Right cardiac atrium (tissue), 5 donors: ENCODE results near the gene SYDE1. TPM values are rescaled to one million over a fixed set of nuclear protein-coding genes. Genes with fewer than 3 reads are reported as not detected.
A peak's percentile ranks its signal among the peaks of the same experiment; 100 is the strongest.
"Not testable (repeated sequence)": the region's sequence is repeated elsewhere in the genome, so short reads cannot be mapped to it uniquely, and the experiment has no call there.

ENCODE experiments used
- ATAC-seq, 2 donors: fragments of 200-7000 bp; cut with Tn5 transposase; one replicate each; pipeline versions ENCODE4 v1.8.0 to v1.9.1; 2020; ENCODE audit warnings: moderate library complexity in 2 of 2, mild to moderate bottlenecking in 1 of 2
- DNase-seq, 3 donors: peaks; one replicate each; pipeline ENCODE4 v3.0.0-alpha.2; 2020
- H3K27ac ChIP-seq: one replicate; pipeline ENCODE4 v1.5.1; 2013; ENCODE audit warnings: mild to moderate bottlenecking, low read length, control low read depth, moderate library complexity
- H3K27me3 ChIP-seq: one replicate; pipeline ENCODE4 v1.6.1; 2013; ENCODE audit not compliant: control insufficient read depth, insufficient read depth
- H3K4me1 ChIP-seq: one replicate; pipeline ENCODE4 v1.6.1; 2013; ENCODE audit warnings: low read length; ENCODE audit not compliant: control insufficient read depth, insufficient read depth
- H3K4me3 ChIP-seq: one replicate; pipeline ENCODE4 v1.5.1; 2013; ENCODE audit warnings: low read length, control low read depth
- H3K9me3 ChIP-seq: one replicate; pipeline ENCODE4 v1.6.1; 2013; ENCODE audit warnings: low read length; ENCODE audit not compliant: control insufficient read depth
- WGBS: extraction: QIAGEN DNeasy Blood & Tissue Kit; methylation state at CpG from one replicate; pipeline ENCODE4 v1.1.7; 2013; 5-methylcytosine and 5-hydroxymethylcytosine counted together
- intact Hi-C, 4 donors: fragments of 100-400 bp; cut with DNase I; formaldehyde crosslinking; loops; one replicate each; pipeline versions ENCODE4 v1.11.0 to v1.14.0; 2022 to 2023
- polyA plus RNA-seq: library from polyadenylated mRNA; stranded (reverse); fragments of 200-250 nt; gene quantifications from one replicate; pipeline ENCODE4 v1.2.3, GENCODE V29; 2013
- total RNA-seq, 4 donors: library from RNA; stranded (reverse); fragmentation: NEBNext Ultra II Directional; extraction: Animal tissue kit (Norgen Biotek cat#: 25700); gene quantifications; one replicate each; pipeline ENCODE4 v1.2.1, GENCODE V29; 2021
- donor health status: healthy with polysubstance abuse.
- donor health status: DM: no; HTN: yes; CAD: no.
- donor health status: DM: no; HTN: no; CAD: no.
- donor health status: DM: no; HTN: yes; CAD: no; lungs with severe emphysema.
- donor health status: DM: yes; HTN: yes; CAD: no.

Gene SYDE1
- total and polyA plus RNA-seq, 5 donors = 11.3 to 20.9 (median 15.8) TPM

DNA sequence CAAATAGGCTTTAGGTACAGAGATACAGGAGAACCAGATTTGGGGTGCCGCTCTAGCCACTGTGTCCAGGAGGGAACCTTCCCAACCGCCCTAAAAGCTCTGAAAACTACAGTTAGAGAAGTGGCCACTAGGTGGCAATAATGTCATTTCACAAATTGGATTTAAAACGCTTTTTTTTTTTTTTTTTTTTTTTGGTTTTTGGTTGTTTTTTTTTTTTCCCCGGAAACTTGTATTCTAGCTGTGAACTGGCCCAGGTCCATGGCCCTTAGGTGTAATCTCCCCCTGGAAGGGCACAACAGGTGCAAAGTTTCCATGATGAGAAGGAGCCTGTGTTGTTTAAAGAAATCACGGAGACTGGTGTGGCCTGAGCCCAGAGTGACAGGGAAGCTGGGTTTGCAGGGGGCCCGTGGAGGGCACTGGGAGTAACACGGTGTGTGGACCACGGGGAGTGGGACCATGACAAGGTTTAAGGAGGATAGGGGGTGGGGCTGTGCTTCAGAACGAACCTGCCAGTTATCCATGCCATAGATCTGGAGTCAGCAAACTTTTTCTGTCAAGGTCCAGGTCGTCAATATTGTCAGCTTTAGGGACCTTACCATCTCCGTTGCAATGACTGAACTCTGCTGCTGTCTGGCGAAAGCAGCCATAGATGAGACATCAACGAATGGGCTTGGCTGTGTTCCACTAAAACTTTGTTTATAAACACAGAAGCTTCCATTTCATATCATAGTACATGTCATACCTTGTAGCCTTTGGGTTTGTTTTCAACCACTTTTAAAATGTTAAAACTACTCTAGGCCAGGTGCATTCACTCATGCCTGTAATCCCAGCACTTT lies 15.1 kb upstream of the SYDE1 start:
- Histone ChIP-seq H3K4me3 (no peak overlapping the region), H3K9me3 (no peaks in the 10 kb centered on the region), H3K27ac (no peak overlapping the region), H3K27me3 (no peaks in the 10 kb centered on the region), H3K4me1 (no peaks in the 10 kb centered on the region)
- intact Hi-C loops = loop anchor here (1.0 to 10.0 kb wide), 6 partner anchors 55 to 465 kb away; no protein-coding TSS in a partner anchor
- DNase-seq (no peak), ATAC-seq (peak in 1 of 2 donors; percentile 64)
- 20% methylated on average over 13 of the region's 13 CpGs for WGBS

DNA sequence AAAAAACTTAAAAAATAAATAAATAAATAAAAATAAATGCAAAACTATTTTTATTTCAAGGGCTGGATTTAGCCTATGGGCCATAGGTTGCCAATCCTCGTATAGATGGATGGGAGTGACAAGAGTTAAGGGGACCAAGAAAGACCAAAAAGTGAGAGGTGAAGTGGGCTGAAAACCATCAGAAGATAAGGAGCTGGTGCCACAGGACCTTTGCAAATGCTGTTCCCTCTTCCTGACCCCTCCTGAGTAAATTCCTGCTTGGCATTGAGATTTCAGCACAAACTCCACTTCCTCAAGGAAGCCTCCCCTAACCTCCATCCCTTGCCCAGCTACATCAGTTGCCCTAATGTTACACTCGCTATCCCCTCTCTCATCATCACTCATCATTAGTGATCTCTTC lies 14.2 kb upstream of the SYDE1 start:
- intact Hi-C loops = loop anchor here (2.0 to 10.0 kb wide), 5 partner anchors 54 to 464 kb away; no protein-coding TSS in a partner anchor
- no peaks in the 10 kb centered on the region for H3K27me3 ChIP-seq
- no peaks in the 10 kb centered on the region for H3K4me1 ChIP-seq
- no peaks in the 10 kb centered on the region for H3K9me3 ChIP-seq
- 84% methylated on average over 2 of the region's 2 CpGs for WGBS
- H3K27ac ChIP-seq = no peak overlapping the region
- no peak for ATAC-seq
- DNase-seq = no peak
- no peak overlapping the region for H3K4me3 ChIP-seq

DNA sequence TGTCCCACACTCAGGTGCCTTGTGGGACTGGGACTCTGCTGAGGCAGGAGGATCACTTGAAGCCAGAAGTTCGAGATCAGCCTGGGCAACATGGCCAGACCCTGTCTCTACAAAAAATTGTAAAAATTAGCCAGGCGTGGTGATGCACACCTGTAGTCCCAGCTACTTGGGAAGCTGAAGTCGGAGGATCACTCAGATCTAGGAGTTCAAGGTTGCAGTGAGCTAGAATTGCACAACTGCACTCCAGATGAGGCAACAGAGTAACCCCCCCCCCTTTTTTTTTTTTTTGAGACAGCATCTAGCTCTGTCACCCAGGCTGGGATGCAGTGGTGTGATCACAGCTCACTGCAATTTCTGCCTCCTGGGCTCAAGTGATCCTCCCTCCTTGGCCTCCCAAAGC lies 11.0 kb upstream of the SYDE1 start:
- no peak overlapping the region for H3K4me3 ChIP-seq
- no peak overlapping the region for H3K27ac ChIP-seq
- H3K9me3 ChIP-seq = no peaks in the 10 kb centered on the region
- H3K27me3 ChIP-seq = no peaks in the 10 kb centered on the region
- WGBS = 80% methylated on average over 3 of the region's 3 CpGs
- intact Hi-C loops = loop anchor here in 1 of 4 donors (10.0 kb wide), 1 partner anchor 459 kb away; no protein-coding TSS in a partner anchor
- H3K4me1 ChIP-seq = no peaks in the 10 kb centered on the region
- ATAC-seq (no peak), DNase-seq (no peak)

DNA sequence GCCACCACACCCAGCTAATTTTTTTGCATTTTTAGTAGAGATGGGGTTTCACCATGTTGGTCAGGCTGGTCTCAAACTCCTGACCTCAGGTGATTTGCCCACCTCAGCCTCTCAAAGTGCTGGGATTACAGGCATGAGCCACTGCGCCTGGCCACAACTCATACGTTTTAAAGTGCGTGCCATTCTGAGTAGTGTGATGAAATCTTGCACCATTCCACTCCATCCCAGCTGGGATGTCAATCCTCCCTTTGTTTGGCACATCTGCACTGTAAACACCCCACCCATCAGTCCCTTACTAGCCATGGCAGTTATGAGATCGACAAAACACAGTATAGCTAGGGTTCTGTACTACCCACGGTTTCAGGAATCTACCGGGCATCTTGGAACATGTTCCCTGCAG lies 9.2 kb upstream of the SYDE1 start:
- not testable (repeated sequence) for H3K9me3 ChIP-seq, ATAC-seq, H3K4me3 ChIP-seq, H3K27ac ChIP-seq, H3K27me3 ChIP-seq, H3K4me1 ChIP-seq, DNase-seq
- intact Hi-C loops = loop anchor here in 1 of 4 donors (10.0 kb wide), 1 partner anchor 457 kb away; no protein-coding TSS in a partner anchor
- 83% methylated on average over 6 of the region's 6 CpGs for WGBS

DNA sequence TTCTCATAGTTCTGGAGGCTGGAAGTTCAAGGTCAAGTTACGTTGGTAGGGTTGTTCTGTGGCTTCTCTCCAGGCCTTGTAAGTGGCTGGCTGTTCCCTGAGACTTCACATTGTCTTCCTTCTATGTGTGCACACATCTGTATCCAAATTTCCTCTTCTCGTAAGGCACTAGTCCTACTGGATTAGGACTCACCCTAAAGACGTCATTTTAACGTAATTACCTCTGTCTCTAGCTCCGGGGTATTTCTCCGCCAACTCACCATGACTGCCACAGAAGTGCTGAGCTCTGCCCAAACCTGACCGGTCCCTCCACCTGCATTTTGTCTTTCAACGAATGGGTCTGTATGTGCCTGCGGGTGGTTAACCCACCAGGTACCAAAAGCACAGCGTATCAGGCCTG lies 8.7 kb upstream of the SYDE1 start:
- Histone ChIP-seq H3K4me1 (no peaks in the 10 kb centered on the region), H3K4me3 (no peak overlapping the region), H3K27me3 (no peaks in the 10 kb centered on the region), H3K27ac (no peak overlapping the region), H3K9me3 (no peaks in the 10 kb centered on the region)
- WGBS = 88% methylated on average over 10 of the region's 10 CpGs
- DNase-seq = no peak
- intact Hi-C loops = loop anchor here in 1 of 4 donors (10.0 kb wide), 1 partner anchor 456 kb away; no protein-coding TSS in a partner anchor
- ATAC-seq = no peak

DNA sequence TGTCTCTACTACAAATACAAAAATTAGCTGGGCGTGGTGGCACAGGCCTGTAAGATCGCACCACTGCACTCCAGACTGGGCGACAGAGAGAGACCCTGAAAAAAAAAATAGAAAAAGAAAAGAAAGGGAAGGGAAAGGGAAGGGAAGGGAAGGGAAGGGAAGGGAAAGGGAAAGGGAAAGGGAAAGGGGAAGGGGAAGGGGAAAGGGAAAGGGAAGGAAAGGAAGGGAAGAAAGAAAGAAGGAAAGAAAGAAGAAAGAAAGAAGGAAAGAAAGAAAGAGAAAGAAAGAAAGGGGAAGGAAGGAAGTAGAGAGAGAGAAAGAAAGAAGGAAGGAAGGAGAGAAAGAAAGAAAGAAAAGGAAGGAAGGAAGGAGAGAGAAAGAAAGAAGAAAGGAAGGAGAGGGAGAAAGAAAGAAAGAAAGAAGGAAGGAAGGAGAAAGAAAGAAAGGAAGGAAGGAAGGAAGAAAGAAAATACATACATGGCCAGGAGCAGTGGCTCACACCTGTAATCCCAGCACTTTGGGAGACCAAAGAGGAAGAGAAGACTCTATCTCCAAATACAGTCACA lies 8.1 kb upstream of the SYDE1 start:
- no peak overlapping the region for H3K27ac ChIP-seq
- intact Hi-C loops = loop anchor here in 1 of 4 donors (10.0 kb wide), 1 partner anchor 456 kb away; no protein-coding TSS in a partner anchor
- no peak overlapping the region for H3K4me3 ChIP-seq
- 92% methylated on average over 3 of the region's 3 CpGs for WGBS
- no peak for ATAC-seq
- no peaks in the 10 kb centered on the region for H3K27me3 ChIP-seq
- DNase-seq = no peak
- no peaks in the 10 kb centered on the region for H3K9me3 ChIP-seq
- no peaks in the 10 kb centered on the region for H3K4me1 ChIP-seq

DNA sequence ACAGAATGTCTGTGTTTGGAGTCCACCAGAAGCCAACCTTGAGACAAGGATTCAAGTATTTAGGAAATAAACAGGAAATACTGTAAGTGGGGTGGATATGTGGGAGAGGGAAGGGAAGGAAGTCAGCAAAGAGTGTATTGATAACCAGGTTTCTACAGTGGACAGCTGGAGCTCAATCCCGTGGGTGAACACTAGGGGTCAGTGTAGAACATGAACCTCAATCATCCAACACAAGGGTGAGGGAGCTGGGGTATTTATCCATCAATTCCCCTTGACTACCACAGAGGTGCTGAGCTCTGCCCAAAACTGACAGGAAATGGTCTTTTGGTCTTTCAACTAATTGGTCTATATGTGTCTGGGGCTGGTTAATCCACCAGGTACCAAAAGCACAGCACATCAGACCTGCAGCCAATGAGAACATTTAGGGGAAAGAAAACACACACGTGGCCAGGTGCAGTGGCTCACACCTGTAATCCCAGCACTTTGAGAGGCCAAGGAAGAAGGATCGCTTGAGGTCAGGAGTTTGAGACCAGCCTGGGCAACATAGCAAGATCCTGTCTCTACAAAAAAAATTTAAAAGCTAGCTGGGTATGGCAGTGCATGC lies 5.6 kb upstream of the SYDE1 start:
- intact Hi-C loops = loop anchor here in 1 of 4 donors (5.0 kb wide), 1 partner anchor 46 kb away; no protein-coding TSS in a partner anchor

DNA sequence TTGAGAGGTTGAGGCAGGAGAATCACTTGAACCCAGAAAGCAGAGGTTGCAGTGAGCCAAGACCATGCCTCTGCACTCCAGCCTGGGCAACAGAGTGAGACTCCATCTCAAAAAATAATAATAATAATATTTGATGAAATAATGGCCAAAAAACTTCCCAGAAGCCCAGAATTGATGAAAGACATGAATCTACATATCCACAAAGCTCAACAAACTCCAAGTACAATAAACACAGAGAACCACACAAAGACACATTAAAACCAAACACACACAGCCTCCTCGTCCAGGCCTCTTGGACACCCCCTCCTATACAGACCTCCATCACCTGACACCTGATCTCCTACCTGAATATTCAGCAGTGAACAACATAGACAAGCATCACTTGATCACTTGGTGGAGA lies 3.2 kb upstream of the SYDE1 start:
- no peaks in the 10 kb centered on the region for H3K9me3 ChIP-seq
- H3K4me1 ChIP-seq = no peaks in the 10 kb centered on the region
- 96% methylated on average over 1 of the region's 1 CpG for WGBS
- DNase-seq (no peak), ATAC-seq (no peak)
- H3K27me3 ChIP-seq = no peaks in the 10 kb centered on the region
- intact Hi-C loops = loop anchor here in 1 of 4 donors (5.0 kb wide), 1 partner anchor 43 kb away; no protein-coding TSS in a partner anchor
- H3K4me3 ChIP-seq = no peak overlapping the region
- H3K27ac ChIP-seq = no peak overlapping the region

More for the DNA sequence above, 5.6 kb upstream of the SYDE1 start:
- no peak for DNase-seq
- H3K4me1 ChIP-seq = no peaks in the 10 kb centered on the region
- ATAC-seq = peak; percentile 64 to 66
- H3K4me3 ChIP-seq = no peak overlapping the region
- WGBS = 60% methylated on average over 3 of the region's 3 CpGs
- H3K27me3 ChIP-seq = no peaks in the 10 kb centered on the region
- no peak overlapping the region for H3K27ac ChIP-seq
- no peaks in the 10 kb centered on the region for H3K9me3 ChIP-seq

DNA sequence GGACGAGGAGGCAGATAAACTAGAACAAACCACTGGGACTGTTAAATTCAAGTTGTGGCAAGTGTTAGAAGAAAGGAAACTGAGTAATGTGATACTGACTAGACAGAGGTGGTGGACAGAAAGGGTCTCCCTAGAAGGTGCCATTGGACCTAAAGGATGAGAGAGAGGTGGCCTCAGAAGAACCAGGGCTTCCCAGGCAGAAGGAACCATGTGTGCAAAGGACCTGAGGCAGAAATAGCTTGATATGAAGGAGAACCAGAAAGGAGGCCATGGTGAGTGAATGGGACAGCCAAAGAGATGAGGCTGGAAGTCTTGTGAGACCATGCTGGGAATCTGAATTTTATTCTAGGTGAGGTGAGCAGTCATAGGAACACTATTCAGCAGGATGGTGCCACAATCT lies 2.8 kb upstream of the SYDE1 start:
- Histone ChIP-seq H3K9me3 (no peaks in the 10 kb centered on the region), H3K27ac (no peak overlapping the region), H3K4me3 (no peak overlapping the region), H3K4me1 (no peaks in the 10 kb centered on the region), H3K27me3 (no peaks in the 10 kb centered on the region)
- ATAC-seq (no peak), DNase-seq (no peak)
- intact Hi-C loops = loop anchor here in 1 of 4 donors (5.0 kb wide), 1 partner anchor 43 kb away; no protein-coding TSS in a partner anchor
- 85% methylated on average over 1 of the region's 1 CpG for WGBS

DNA sequence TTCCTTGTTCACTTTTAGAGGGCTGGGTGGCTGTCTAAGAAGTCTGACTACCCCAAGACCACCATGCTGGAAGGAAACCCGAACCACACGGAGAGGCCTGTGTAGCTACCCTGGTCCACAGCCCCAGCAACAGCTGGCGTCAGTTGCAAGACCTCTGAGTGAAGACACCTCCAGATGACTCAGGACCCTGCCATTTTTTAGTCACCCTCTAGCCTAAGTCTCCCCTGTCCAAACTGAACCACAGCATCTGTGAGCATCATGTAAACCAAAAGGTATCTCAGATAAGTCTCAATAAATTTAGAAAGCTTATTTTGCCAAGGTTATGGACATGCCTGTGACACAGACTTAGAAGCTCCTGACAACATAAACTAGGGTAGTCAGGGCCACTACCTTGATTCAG lies 2.2 kb upstream of the SYDE1 start:
- Histone ChIP-seq H3K4me3 (no peak overlapping the region), H3K27ac (no peak overlapping the region), H3K27me3 (no peaks in the 10 kb centered on the region), H3K4me1 (no peaks in the 10 kb centered on the region), H3K9me3 (no peaks in the 10 kb centered on the region)
- intact Hi-C loops = no loop called here
- ATAC-seq (no peak), DNase-seq (no peak)
- WGBS = 96% methylated on average over 3 of the region's 3 CpGs
